C4-2B (cell line): ENCODE measurements around the gene IL26.

Experiments used
- ZFX ChIP-seq: fragments of 450-650 bp; IDR thresholded peaks from 2 replicates; pipeline ENCODE4 v1.6.1; 2017
- TF ChIP-seq, protein P1 (sequence below): fragments of 450-650 bp; conservative IDR thresholded peaks from 2 replicates; pipeline ENCODE4 v1.5.1; 2017; ENCODE audit warnings: mild to moderate bottlenecking

DNA sequence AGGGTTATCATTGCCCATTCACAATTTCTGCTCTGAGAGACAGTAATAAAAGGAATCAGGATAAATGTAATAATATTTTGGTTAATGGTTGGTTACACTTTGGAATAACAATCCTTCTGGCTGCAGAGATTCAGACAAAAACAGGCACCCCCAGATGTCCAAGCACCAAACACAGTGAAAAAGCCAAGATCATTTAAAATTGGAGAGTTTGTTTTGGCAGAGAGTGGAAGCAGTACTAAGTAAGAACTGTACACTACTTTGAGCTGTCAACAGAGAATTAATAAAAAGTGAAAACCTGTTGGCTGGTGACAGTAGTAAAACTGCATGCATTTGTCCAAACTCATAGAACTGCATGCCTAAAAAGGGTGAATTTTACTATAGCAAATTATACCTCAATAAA is 43.4 kb upstream of the IL26 start:
- TF ChIP-seq, protein P1, sequence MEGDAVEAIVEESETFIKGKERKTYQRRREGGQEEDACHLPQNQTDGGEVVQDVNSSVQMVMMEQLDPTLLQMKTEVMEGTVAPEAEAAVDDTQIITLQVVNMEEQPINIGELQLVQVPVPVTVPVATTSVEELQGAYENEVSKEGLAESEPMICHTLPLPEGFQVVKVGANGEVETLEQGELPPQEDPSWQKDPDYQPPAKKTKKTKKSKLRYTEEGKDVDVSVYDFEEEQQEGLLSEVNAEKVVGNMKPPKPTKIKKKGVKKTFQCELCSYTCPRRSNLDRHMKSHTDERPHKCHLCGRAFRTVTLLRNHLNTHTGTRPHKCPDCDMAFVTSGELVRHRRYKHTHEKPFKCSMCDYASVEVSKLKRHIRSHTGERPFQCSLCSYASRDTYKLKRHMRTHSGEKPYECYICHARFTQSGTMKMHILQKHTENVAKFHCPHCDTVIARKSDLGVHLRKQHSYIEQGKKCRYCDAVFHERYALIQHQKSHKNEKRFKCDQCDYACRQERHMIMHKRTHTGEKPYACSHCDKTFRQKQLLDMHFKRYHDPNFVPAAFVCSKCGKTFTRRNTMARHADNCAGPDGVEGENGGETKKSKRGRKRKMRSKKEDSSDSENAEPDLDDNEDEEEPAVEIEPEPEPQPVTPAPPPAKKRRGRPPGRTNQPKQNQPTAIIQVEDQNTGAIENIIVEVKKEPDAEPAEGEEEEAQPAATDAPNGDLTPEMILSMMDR: no peak
- no peak for TF ChIP-seq ZFX
